ENCODE data around the gene DGKI.

GRCh38 chr7:137590756-137591305 lies 255.9 kb downstream of the DGKI start:
- TF ChIP-seq RAD21 (conservative IDR thresholded peaks at IDR 0.05 in 1 of 2, IDR thresholded peaks at IDR 0.05 in 1 of 2) = no peak
- no peak for TF ChIP-seq POLR2A (IDR thresholded peaks at IDR 0.05; ENCODE audit: low read length)
- TF ChIP-seq JUN (IDR thresholded peaks at IDR 0.05) = no peak
- no peak for TF ChIP-seq NPAS2 (CRISPR knock-in tag; IDR thresholded peaks at IDR 0.05; ENCODE audit: borderline replicate concordance)
- no peak for TF ChIP-seq MYC (IDR thresholded peaks at IDR 0.05; ENCODE audit: borderline replicate concordance, low read length)
- TF ChIP-seq CTCF (IDR thresholded peaks at IDR 0.05) = no peak
- no peak for TF ChIP-seq RCOR1 (IDR thresholded peaks at IDR 0.05; ENCODE audit: low read depth, low read length)
- TF ChIP-seq MAX (IDR thresholded peaks at IDR 0.05) = no peak
- TF ChIP-seq EP300 (IDR thresholded peaks at IDR 0.05) = no peak
- no peak for TF ChIP-seq REST (IDR thresholded peaks at IDR 0.05)
- TF ChIP-seq KDM1A (IDR thresholded peaks at IDR 0.05; ENCODE audit: low read depth) = no peak
